ENCODE data around the gene INSIG2. TPM values are rescaled to one million over a fixed set of nuclear protein-coding genes. Genes with fewer than 3 reads are reported as not detected.

The INSIG2 gene
- total and polyA plus RNA-seq, 12 donors: 5.1 to 18.2 (median 9.5) TPM

DNA sequence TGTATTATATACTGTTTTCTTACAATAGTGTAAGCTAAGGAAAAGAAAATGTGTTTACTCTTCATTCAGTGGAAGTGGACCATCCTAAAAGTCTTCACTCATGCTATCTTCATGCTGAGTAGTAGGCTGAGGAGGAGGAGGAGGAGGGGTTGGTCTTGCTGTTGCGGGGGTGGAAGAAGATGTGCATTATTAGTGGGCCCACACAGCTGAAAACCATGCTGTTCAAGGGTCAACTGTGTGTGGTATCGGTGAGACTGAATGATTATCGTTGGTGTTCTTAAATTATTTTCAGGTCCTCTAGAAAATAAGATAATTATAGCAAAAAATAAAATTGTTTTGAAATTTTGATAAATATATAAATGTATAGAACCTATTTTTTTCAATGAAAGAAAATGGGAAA is 22.0 kb downstream of the INSIG2 start:
- Histone ChIP-seq H3K4me3 (no peak overlapping the region), H3K9me3 (replicated peaks in 1 of 3) (no peaks in the 10 kb centered on the region), H3K27ac (no peak overlapping the region), H3K4me1 (replicated peaks in 1 of 2) (peaks cover 0 to 6% of the 10 kb centered on the region in 2 donors), H3K27me3 (no peaks in the 10 kb centered on the region), H3K36me3 (replicated peaks in 1 of 2) (no peaks in the 10 kb centered on the region)
- intact Hi-C loops (cut with DNase I): no loop called here
- TF ChIP-seq CTCF (IDR thresholded peaks at IDR 0.05) (no peak), POLR2A (IDR thresholded peaks at IDR 0.05) (no peak)
- no peak for DNase-seq
- 96 to 100% (median 96%) methylated on average over 3 of the region's 3 CpGs for WGBS, 4 donors

DNA sequence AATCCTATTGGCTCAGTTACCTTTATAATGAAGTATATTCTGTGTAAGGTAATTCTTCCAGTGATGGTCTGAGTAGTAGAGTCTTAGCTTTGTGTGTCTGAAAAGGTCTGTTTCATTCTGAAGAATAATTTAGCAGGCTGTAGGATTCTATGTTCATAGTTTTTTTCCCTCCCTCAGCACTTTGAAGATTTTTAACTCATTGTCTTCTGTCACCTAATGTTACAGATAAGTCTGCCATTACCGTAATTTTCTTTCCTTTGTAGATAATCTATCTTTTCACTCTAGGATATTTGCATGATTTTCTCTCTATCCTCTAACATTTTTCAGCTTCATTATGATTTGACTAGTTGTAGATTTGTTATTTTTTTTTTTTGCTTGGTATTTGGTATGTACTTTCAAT is 22.7 kb downstream of the INSIG2 start:
- no peak for DNase-seq
- H3K4me1 ChIP-seq (replicated peaks in 1 of 2): peaks cover 0 to 6% of the 10 kb centered on the region in 2 donors
- H3K27me3 ChIP-seq: no peaks in the 10 kb centered on the region
- no peaks in the 10 kb centered on the region for H3K36me3 ChIP-seq (replicated peaks in 1 of 2)
- WGBS, 4 donors: 92 to 100% (median 97%) methylated on average over 1 of the region's 1 CpG
- intact Hi-C loops (cut with DNase I): no loop called here
- no peak for TF ChIP-seq POLR2A (IDR thresholded peaks at IDR 0.05)
- no peak for TF ChIP-seq CTCF (IDR thresholded peaks at IDR 0.05)
- H3K4me3 ChIP-seq: no peak overlapping the region
- H3K27ac ChIP-seq: no peak overlapping the region
- H3K9me3 ChIP-seq (replicated peaks in 1 of 3): no peaks in the 10 kb centered on the region

GRCh38 chr2:118112771-118113334 is 24.6 kb downstream of the INSIG2 start:
- no peak for DNase-seq
- H3K4me3 ChIP-seq: no peak overlapping the region
- H3K4me1 ChIP-seq (replicated peaks in 1 of 2): peaks cover 0 to 6% of the 10 kb centered on the region in 2 donors
- 66 to 72% (median 69%) methylated on average over 4 of the region's 4 CpGs for WGBS, 4 donors
- H3K27ac ChIP-seq: no peak overlapping the region
- H3K27me3 ChIP-seq: no peaks in the 10 kb centered on the region
- intact Hi-C loops (cut with DNase I): no loop called here
- TF ChIP-seq CTCF (IDR thresholded peaks at IDR 0.05) (no peak), POLR2A (IDR thresholded peaks at IDR 0.05) (no peak)
- H3K9me3 ChIP-seq (replicated peaks in 1 of 3): no peaks in the 10 kb centered on the region
- no peaks in the 10 kb centered on the region for H3K36me3 ChIP-seq (replicated peaks in 1 of 2)

- Histone ChIP-seq H3K36me3 (replicated peaks in 1 of 2) (no peaks in the 10 kb centered on the region), H3K4me3 (no peak overlapping the region), H3K9me3 (replicated peaks in 1 of 3) (no peaks in the 10 kb centered on the region), H3K4me1 (replicated peaks in 1 of 2) (peaks cover 0 to 6% of the 10 kb centered on the region in 2 donors), H3K27ac (no peak overlapping the region), H3K27me3 (no peaks in the 10 kb centered on the region)
- 85 to 88% (median 86%) methylated on average over 2 of the region's 2 CpGs for WGBS, 4 donors
- intact Hi-C loops (cut with DNase I): no loop called here
- TF ChIP-seq POLR2A (IDR thresholded peaks at IDR 0.05): no peak
- DNase-seq: no peak
Observed at GRCh38 chr2:118114863-118115262, 26.6 kb downstream of the INSIG2 start.

GRCh38 chr2:118115761-118116160 is 27.5 kb downstream of the INSIG2 start:
- H3K9me3 ChIP-seq (replicated peaks in 1 of 3): no peaks in the 10 kb centered on the region
- H3K36me3 ChIP-seq (replicated peaks in 1 of 2): no peaks in the 10 kb centered on the region
- intact Hi-C loops (cut with DNase I): no loop called here
- no peak for DNase-seq
- H3K4me1 ChIP-seq (replicated peaks in 1 of 2): peaks cover 0 to 6% of the 10 kb centered on the region in 2 donors
- no peak for TF ChIP-seq POLR2A (IDR thresholded peaks at IDR 0.05)
- no peak for TF ChIP-seq CTCF (IDR thresholded peaks at IDR 0.05)
- 94 to 97% (median 96%) methylated on average over 4 of the region's 4 CpGs for WGBS, 4 donors
- H3K4me3 ChIP-seq: no peak overlapping the region
- H3K27me3 ChIP-seq: no peaks in the 10 kb centered on the region
- H3K27ac ChIP-seq: no peak overlapping the region

Measured in adrenal gland (tissue), 12 donors.